Measurements from ENCODE around the gene PCDH1.

PCDH1 gene

GRCh38 chr5:141853895-141854626 is 24.1 kb downstream of the PCDH1 start:
- no peak for DNase-seq (ENCODE audit: low read depth)

- DNase-seq (ENCODE audit: low read depth): no peak
These were observed 25.8 kb downstream of the PCDH1 start for GRCh38 chr5:141852448-141852847.

DNA sequence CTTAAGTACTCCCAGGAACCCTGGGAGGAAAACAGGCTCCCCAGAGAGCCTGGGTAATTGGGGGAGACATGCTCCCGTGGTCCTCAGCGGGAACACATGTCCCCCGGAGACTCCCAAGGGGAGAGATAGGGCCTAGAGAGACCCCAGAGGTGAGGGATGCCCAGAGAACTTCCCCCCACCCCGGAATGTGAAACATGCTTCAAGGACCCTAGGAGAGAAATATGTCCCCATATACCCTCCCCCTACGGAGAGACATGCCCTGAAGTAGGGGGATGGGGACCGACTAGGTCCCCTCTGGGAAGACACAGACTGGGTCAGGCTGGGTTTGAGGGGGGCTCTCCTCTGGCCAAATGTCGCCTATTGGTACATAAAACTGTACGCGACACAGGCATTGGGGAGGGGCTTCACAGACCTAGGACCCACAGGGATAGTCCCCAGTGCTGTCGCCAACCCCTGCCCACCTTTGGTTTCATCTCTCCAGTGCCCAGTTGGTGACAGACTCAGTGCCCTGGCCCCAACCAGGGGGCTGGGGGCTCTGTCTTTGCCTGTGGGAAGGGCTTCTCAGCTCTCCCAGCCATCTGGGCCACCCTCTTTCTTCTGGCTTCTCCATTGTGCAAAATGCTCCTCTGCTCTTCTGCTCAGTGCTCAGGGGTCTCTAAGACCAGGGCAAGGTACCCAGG is 26.9 kb downstream of the PCDH1 start:
- DNase-seq (ENCODE audit: low read depth): no peak

DNA sequence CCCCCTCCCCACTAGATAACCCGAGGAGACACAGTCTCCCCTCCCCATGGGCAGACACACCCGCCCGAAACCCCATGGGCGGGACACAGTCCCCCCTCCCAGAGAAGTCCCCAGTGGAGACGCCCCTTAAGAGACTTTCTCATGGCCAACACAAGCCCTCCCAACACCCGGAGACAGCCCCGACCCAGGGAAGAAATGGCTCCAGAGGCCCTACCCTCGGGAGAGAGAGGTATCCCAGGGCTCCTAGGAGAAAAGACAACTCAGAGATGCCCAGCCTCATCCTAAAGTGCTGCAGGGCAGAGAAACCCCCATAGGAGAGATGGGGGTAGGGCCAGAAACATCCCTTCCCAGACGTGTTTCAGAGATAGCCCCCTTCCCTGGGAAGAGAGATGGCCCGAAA is 27.4 kb downstream of the PCDH1 start:
- DNase-seq (ENCODE audit: low read depth): no peak

DNA sequence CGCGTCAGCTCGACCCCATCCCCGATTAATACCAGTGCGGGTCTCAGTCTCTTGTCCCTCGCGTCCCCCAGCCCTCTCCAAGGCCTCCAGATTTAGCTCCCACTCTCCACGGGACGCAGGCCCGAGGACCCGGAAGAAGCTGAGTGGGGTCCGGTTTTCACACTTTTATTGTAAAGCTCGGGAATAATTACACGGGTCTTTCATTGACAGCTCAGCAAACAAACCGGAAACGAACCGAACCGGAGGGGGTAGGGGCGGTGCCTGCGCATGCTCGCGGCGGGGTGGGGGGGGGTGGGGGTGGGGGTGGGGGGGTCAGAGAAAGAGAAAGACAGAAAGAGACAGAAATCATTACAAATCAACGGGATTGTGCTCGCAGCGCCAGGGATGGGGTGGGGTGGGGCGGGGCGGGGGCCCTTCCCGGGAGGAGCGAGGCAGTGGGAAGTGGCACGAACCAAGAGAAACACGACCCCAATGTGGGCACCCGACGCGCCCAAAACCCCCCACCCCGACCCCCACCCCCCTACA is 27.9 kb downstream of the PCDH1 start:
- DNase-seq (ENCODE audit: low read depth): peak; percentile 17

DNA sequence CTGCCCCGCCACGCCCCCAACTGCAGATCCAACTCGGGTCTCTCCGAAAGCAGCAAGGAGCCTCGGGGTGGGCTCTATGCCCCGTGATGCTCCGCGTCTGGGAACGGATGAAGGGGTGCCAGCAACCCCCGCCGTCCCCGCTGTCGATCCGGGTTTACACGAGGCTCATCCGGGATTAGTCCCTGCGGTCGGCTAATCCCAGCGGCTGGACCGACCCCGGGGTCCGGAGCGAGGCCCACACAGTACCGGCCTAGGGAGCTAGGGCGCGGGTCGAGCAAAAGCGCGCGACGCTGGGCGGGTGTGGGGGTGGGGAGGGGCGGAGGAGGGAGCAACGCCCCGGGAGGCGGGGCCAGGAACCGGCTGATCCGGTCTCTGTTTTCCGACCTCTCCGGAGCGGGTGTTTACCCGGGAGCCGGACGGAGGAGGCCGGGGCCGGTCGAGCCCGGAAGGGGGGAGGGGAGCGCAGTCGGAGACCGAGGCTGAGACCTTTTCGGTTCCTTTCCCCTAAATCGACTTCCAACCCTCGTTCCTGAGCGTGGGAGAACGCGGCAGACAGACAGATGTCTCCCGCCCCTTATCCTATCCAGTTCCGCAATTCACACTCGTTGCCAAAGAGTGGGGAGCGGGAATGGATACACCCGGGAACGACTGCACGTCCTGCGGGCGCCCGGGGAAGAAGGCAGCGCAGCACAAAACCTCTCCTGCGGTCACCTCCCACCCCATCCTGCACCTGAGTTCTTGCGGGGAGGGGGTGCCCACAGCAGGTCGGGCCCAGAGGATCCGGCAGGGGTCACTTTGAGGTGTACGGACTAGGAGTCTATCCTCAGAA is 28.6 kb downstream of the PCDH1 start:
- peak; percentile 65 for DNase-seq (ENCODE audit: low read depth)

DNA sequence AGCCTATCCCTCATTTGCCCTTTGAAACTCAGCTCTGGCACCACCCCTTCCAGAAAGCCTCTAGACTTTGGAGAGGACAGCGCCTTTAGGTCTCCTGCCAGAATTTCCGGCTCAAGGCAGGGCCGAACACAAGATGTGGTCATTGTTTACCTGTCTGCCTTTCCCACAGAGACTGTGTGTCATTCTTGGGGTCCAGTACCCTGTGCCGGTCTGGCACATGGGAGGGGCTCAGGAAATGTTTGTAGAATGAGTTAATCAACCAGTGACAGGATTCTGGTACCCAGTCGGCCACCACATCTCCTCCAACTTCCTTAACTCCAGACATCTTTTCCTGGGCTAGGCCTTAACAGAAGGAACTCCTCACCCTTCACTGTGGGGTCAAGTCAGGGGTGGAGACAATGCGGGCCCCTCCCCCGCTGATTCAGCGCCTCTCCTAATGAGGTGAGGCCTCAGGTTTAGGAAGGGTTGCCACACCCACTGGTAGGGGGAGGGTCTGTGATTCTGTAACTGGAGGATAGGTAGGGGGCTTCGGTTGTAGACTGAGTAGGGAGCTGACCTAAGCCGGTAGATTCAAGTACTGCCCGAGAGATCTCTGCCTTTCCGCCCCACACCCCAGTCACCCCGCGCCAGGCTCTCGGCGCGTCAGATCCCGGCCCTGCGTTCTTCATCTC is 29.3 kb downstream of the PCDH1 start:
- DNase-seq (ENCODE audit: low read depth): no peak

- no peak for DNase-seq (ENCODE audit: low read depth)
These were observed 32.2 kb downstream of the PCDH1 start for GRCh38 chr5:141846031-141846430.

- DNase-seq (ENCODE audit: low read depth): no peak
These were observed 32.8 kb downstream of the PCDH1 start for GRCh38 chr5:141845371-141845851.

DNA sequence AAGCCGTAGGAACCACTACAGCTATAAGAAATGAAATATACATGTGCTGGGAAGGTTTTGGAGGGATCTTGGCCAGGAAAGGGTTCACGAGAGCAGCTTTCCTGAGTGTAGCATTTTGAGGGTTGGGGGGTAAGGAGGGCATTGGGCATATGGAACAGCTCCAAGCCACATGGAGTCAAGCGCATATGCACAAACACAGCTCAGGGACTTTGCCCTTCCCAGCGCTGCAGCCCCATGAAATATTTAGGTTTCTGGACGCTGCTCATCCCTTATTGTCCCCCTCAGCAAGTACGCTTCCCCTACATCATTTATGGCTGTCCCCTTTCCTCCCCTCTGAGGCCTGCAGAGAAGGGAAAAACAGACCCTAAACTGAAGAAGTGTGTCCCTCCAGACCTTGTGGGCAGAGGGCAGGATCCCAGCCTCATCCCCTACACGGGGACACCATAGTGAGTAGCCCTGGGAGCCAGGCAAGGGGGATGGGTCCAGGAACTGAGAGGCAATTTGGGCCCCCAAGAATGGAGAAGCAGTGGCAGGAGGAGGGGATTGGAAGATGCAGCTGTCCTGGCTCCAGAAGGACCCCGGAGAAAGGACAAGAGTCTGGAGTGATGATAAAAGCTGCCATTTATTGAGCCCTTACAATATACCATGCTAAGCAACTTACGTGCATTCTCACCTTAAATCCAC is 33.7 kb downstream of the PCDH1 start:
- DNase-seq (ENCODE audit: low read depth): no peak

DNA sequence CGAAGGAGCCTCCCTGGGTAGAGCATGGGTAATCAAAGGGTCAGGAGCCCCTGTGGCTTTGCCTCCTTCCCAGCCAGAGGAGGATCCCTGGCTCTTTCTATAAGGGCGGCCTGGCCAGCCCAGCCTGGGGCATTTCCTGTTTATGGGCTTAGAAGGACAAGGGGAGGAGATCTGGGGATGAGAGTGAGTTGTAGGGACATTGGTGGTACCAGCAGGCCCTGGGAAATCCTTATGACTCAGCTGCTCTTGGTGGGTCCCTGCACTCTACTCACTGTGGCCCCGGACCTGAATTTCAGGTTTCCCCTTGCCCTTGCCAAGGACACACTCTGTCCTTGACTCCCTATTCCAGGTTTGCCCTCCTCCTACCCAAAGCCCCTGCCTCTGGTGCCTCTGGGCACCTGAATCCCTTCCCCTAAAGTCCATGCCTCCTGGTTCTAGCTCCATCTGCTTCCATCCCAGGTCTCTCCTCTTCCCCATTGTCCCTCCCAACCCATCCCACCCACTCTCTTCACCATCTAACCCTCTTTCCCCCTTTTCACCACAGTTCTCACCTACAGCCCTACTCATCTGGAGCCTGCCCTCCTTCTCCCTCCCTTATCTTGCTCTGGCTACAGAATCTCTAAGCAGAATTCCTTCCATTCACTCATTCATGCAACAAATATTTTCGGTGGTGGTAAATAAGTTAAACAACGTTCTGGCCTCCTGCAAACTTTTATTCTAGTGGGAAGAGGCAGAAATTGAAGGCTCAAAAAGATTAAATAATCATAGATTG is 34.9 kb downstream of the PCDH1 start:
- no peak for DNase-seq (ENCODE audit: low read depth)

GRCh38 chr5:141841378-141842180 is 36.6 kb downstream of the PCDH1 start:
- no peak for DNase-seq (ENCODE audit: low read depth)

DNA sequence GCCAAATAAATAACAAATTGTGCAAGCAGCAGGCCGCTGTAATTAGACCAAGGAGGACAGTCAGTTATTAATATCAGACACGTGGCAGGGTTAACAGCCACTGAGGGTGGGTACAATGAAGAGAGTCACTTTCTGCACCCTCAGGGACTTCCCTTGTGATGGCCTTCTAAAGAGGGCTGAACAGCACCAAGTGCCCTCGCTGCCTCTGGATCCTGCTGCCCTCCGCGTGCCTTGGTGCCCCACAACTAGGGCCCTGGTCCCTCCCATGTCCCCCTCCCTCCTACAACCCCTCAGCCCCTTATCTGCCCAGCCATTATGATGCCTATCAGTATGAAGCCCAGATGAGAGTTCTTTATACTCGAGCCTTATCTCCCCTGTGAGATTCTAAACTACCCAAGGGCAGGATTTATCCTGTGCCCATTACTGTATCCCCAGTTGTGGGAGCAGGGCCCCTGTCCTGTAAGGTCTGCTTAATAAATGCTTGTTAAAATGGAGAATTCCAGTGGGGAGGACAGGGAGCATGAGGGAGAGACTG is 37.3 kb downstream of the PCDH1 start:
- DNase-seq (ENCODE audit: low read depth): no peak

GRCh38 chr5:141840280-141840812 is 37.9 kb downstream of the PCDH1 start:
- no peak for DNase-seq (ENCODE audit: low read depth)

DNA sequence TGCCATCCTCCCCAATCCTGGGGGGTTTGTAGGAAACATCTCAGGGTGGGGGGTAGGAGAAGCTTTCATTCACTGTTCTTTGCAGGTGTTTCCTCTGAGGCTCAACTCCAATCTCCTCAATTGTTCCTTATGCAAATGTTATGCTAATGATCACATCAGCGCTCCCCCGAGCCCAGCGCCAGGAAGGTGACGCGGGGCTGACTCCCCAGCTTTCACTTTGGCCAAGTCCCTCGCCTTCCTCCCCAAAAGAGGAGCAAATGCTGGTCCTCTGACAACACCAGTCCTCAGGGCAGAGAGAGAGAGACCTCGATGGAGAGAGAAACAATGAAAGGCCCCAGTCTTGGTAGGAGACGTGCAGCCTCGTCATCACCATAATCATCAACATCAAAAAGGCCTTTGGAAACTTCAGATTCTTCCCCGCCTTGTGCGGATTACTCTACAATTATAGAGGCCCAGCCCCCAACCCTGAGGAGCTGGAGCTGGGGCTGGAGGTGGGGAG is 39.1 kb downstream of the PCDH1 start:
- no peak for DNase-seq (ENCODE audit: low read depth)

DNA sequence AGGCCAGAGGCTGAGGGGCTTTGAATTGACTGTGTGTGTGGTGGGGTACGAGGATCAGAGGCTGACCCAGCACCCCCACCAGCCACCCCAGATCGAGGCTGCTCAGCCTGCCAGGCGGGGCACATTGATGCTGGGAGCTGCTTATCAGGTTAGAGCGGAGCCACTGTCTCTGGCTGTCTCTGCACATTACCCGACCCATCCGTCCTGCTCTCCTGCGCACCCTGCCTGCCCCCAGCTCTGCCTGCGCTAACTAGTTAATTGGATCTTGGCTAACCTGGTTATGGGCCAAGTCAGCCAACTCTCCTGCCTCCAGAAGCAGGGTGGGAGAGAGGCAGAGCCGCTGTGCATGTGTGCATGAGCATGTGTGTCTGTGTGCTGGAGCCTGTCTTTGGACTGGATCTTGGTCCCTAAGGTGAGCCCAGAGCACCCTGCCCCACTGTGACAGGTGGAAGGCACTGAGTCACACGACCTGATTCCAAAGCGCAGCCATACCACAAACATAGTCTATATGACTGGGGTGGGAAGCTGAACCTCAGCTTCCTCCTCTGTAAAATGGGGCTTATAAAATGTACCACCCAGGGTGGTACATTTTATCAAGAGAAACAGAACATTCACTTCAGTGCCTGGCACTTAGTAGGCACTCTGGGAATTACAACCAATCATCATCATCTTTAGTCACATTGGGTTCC is 39.7 kb downstream of the PCDH1 start:
- no peak for DNase-seq (ENCODE audit: low read depth)

DNA sequence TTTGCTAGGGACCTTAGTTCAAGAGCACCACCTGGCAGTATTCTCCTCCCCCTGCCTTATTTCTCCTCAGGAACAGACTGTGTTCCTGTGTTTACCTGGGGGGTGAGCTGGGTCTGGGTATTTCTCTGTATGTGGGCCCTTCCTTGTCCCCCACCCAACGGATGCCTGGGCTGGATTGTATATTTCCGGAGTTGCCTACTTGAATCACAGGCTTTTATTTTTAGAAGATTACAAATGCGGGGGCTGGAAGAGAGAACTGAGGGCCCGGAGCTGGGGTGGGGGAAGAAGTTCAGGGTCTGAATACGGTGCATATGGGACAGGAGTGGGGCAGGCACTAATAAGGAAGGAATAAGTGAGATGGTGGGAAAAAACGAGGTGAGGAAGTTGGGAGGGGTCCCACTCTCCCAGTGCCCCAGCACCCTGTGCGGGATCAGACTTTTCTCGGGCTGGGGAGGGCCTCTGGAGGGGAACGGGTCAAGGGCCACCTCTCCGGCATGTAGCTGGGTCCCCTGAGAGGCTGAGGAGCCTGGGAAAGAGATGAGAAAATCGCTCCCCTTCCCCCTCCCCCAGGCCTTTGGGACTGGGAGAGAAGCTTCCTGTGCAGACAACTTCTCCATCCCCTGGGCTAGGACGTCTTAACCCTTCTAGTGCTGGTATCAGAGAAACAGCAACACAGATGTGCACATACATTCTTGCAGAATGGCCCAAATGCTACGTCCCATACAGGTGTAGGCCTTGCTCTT is 42.1 kb downstream of the PCDH1 start:
- DNase-seq (ENCODE audit: low read depth): no peak

DNA sequence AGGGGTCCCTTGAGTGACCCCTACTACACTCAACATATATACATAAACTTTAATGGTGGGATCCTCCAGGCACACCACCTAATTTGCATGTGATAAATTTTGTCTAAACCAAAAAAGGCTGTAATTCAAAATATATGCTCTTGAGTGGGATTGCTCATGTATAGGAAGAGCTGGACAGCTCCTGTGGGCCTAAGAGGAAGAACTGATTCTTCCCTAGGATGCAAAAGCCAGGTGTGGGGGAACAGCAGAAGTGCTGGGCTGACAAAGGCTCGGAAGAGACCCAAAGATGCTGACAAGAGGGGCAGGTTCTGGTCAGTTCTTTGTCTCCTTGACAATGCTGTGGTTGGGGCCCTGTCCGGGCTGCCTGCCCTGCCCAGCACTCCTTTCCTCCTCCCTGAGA is 43.9 kb downstream of the PCDH1 start:
- no peak for DNase-seq (ENCODE audit: low read depth)
